COLO829 (cell line): Measurements from ENCODE around the gene PDPN.
A peak's percentile ranks its signal among the peaks of the same experiment; 100 is the strongest.

Experiments used
- DNase-seq: peaks from one replicate; pipeline ENCODE4 v3.0.0; 2012; ENCODE audit warnings: low spot score

Gene PDPN

GRCh38 chr1:13617773-13618172 lies 34.1 kb downstream of the PDPN start:
- no peak for DNase-seq

DNA sequence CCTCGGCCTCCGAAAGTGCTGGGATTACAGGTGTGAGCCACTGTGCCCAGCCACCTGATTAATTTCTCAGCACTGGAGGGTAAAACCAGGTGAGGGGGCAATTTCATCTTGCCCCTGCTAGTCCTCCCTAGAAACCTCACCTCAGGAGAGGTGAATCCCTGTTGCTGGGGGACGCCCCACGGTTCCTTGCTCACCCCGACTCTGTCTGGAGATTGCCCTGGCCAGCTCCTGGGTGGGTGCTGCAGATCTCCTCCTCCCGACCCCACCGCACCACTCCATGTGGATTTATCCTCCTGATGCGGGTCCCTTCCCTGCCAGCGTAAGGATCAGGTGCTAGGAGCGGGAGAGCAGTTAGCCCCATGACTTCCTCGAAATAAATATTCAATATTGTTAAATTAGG lies 34.9 kb downstream of the PDPN start:
- no peak for DNase-seq

DNA sequence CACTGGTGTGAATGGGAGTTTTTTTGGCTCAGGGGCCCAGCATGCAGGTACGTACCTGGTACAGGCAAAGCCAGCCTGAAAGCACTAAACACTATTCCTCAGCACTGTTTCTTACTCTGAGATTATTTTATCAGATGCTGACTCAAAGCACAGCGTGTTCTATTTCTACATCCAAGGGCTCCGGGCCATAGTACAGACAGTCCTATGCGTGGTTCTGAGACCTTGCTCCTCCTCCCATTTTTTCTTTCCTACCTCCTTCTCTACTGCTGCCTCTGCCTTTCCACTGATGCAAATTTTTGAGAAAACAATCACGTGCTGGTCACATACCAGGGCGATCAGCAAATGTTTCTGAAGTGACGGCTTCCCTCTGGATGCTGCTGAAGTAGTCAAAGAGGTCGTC lies 36.3 kb downstream of the PDPN start:
- no peak for DNase-seq

- no peak for DNase-seq
Measured at GRCh38 chr1:13620825-13621224, 37.2 kb downstream of the PDPN start.

- DNase-seq = no peak
Measured at GRCh38 chr1:13622446-13622845, 38.8 kb downstream of the PDPN start.

- DNase-seq = no peak
Measured at GRCh38 chr1:13623021-13623637, 39.5 kb downstream of the PDPN start.

DNA sequence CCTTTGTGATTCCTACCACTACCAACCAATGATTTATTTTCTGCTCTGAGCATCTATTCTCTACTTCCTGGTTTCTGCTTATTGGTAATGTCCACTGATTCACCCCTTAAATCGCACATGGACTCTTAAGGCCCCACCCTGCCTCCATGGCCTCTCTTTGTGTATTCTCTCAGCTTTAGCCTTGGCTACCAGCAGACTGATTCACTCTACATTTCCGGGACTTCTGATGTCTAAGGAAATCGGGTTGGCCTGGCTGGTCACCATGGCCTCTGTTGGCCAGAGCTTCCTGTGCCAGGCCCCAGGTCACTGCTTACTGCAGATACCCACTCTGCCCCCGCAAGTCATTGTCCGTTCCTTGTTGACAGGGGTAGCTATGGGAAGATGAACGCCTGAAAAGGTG lies 40.9 kb downstream of the PDPN start:
- no peak for DNase-seq

- no peak for DNase-seq
Measured at GRCh38 chr1:13627127-13627526, 43.5 kb downstream of the PDPN start.

DNA sequence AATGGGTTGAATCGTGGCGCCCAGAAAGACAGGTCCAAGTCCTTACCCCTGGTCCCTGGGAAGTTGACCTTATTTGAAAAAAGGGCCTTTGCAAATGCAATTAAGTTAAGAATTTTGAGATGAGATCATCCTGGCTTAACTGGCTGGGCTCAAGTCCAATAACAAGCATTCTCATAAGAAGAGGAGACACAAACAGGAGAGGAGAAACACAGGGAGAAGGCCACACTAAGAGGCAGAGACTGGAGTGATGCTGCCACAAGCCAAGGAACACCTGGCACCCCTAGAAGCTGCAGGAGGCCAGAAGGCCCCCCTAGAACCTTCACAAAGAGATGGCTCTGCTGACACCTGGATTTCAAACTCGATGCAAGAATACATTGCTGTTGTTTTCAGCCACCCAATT lies 44.6 kb downstream of the PDPN start:
- DNase-seq = no peak

DNA sequence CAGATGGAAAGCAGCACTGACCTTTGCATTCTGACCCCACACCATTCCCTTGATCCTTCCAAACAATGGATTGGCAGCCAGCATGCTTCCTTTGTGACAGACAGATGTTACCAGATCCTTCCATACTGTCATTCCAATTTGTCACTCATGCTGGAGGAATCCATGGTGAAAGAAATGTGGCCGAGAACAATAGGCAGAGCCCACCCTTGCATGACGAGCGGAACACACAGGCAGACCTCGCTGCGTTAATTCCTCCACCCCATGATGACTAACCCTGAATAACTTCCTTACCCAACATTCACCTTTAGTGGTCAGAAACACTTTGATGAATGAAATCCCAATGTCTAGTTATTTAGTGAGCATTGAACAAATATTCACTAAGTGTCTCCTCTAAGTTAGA lies 45.1 kb downstream of the PDPN start:
- DNase-seq = no peak

DNA sequence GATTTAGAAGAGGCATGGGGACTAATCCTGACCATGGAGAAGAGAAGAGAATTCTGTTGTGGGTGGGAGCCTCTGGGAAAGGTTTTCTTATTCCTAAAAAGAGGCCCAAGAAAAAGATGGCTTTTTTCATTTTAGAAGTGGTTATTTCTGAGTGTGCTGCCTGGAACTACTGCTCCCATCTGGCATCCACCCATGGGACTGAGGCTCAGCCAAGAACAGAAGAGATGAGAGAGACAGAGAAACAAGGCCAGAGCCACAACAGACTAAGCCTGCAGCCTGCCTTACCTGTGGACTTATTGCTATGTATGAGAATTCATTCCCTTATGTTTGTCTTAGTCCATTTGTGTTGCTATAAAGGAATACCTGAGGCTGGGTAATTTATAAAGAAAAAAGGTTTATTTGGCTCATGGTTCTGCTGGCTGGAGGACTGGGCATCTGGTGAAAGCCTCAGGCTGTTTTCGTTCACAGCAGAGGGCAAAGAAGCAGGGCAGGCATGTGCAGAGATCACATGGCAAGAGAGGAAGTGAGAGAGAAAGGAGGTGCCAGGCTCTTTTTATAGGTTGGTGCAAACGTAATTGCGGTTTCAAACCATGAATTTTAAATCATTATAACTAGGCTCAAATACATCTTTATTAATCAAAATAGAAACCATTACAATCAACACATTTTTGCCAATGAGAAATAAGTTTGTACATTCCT lies 58.8 kb downstream of the PDPN start:
- no peak for DNase-seq

- DNase-seq = no peak
Measured at GRCh38 chr1:13643017-13643416, 59.4 kb downstream of the PDPN start.

- DNase-seq = no peak
Measured at GRCh38 chr1:13646521-13646920, 62.9 kb downstream of the PDPN start.

- DNase-seq = no peak
Measured at GRCh38 chr1:13651279-13651678, 67.6 kb downstream of the PDPN start.

DNA sequence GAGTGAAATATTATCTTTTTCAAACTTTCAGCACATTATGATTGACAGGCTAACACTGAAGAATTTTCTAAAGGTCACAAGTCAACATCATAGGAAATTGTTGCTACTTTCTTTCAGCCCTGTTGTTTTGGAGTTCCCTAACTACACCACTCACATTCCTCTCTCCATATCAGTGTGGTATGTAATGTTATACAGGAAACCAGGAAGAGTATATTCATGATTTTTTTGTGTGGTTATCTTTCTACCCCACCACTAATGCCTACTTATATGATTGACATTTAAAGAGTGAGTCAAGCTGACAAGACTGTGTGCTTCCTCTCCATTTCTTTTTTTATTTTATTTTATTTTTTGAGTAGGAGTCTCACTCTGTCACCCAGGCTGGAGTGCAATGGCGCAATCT lies 68.6 kb downstream of the PDPN start:
- DNase-seq = no peak

DNA sequence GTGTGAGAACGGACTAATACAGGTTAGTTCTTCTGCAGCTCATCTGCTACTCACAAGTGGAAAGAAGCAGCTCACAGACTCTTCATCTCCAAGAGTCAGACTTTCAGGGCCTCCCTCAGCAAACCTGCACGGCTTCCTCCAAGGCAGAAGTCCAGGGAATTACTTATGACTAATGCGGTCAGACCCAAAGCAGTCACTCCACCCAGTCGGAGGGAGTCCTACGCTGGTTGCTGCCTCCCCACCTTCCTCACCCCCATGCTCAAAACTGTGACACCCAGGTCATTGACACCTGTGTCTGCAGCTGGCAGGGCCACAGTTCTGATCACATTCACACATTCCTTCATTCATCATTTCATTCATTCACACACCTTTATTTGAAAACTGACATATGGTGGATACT lies 77.9 kb downstream of the PDPN start:
- DNase-seq = no peak

- DNase-seq = peak; percentile 12
Measured at GRCh38 chr1:13662493-13662892, 78.9 kb downstream of the PDPN start.

GRCh38 chr1:13663969-13664368 lies 80.3 kb downstream of the PDPN start:
- no peak for DNase-seq

DNA sequence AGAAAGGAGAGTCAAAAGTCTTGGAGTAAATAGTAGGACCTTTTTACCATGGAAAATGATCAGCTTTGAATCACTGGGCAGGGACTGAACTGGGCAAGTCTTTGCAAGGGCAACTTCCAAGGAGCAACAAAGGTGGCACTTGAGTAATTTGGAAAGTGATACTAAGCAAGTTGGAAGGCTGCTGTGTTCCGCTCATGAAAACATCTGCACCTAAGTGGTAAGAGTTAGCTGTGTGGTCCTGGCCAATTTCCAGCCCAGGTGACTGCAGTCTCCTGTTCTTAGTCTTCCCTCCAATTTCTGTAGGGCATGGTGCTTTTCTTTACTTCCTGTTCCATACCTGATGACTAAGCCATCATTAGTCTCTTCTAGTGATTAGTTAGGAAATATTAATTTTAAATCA lies 80.8 kb downstream of the PDPN start:
- no peak for DNase-seq

GRCh38 chr1:13666317-13666716 lies 82.7 kb downstream of the PDPN start:
- no peak for DNase-seq
